G401 (cell line): ENCODE measurements around the gene ATXN7. TPM values are rescaled to one million over a fixed set of nuclear protein-coding genes. Genes with fewer than 3 reads are reported as not detected.

ENCODE experiments used
- DNase-seq: peaks from one replicate; pipeline ENCODE4 v3.0.0-alpha.2; 2015; ENCODE audit warnings: low spot score
- in situ Hi-C: cut with HindIII; loops from 2 replicates; pipeline ENCODE4 v1.10.0; 2016; ENCODE audit warnings: low sequenced_read_pairs, mixed read lengths
- total RNA-seq: library from RNA; depleted of rRNA; stranded (reverse); fragments of >200 nt; shearing (Covaris generic); gene quantifications from 2 replicates; pipeline ENCODE4 v1.2.3, GENCODE V29; 2014

Gene ATXN7
- total RNA-seq, 1 experiment from 2014 or later: 5.8 TPM

- no peak for DNase-seq
- in situ Hi-C loops: no loop called here
Measured at GRCh38 chr3:63895422-63896189, 31.9 kb downstream of the ATXN7 start.

GRCh38 chr3:63896332-63897030 lies 32.8 kb downstream of the ATXN7 start:
- DNase-seq: no peak
- in situ Hi-C loops: no loop called here

DNA sequence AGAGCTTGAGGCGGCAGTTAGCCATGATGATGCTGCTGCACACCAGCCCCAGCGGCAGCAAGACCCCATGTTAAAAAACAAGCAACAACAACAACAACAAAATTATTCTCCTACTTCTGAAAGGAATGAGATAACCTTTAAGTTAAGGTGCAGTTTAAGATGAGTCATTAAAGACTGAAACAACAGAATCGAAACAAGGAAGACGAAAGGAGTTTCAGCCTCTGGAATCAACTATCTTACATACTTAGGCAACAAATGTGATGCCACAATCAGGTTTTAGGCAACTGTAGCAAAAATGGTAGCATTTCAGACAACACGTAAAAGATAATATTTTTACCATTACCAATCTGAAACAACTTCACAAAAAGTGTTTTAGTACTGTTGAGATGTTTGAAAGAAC lies 36.3 kb downstream of the ATXN7 start:
- DNase-seq: no peak
- in situ Hi-C loops: no loop called here

- in situ Hi-C loops: no loop called here
- no peak for DNase-seq
Measured at GRCh38 chr3:63900459-63900858, 36.8 kb downstream of the ATXN7 start.

DNA sequence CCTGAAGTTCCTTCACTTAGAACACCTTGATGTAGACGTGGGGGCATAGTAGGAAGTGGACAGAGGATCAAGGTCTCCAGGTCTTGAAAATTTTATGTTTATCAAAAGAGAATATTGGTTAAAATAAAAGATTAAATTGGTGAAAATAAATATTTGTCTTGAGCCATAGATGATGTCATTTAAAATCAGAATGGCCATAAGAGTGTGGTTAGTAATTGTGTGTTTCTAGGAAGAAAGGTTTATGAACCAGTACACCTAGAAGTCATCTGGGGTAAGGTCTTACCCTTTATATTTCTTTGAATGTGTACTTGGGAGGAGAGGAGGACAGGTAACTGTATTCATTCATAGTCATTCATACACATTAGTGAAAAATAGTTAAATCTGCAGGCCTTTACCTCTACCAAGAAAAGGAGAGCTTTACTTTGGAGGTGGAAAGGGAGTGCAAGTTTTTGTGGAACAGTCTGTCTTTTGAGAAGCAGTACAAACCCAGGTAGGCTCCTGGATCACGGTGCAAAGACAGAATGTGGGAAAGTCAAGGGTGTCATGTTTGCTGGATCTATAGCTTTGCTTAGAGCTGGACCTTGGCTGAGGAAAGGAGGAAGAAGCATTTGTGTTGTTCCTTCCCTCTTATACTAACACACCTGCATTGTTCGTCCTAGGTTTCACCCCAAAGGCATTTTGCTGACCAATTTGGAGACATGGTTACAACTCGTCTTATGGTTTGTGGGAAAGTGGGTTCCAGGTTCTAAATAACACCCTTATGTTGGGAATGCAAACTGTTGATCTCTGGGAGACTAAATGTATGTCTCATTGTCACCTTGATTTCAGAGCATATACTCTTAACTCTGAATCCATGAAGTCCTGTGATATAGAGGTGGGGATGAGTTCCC lies 42.3 kb downstream of the ATXN7 start:
- no peak for DNase-seq
- in situ Hi-C loops: no loop called here

- in situ Hi-C loops: no loop called here
- no peak for DNase-seq
Measured at GRCh38 chr3:63908081-63908736, 44.5 kb downstream of the ATXN7 start.

GRCh38 chr3:63908776-63909175 lies 45.1 kb downstream of the ATXN7 start:
- no peak for DNase-seq
- in situ Hi-C loops: no loop called here

DNA sequence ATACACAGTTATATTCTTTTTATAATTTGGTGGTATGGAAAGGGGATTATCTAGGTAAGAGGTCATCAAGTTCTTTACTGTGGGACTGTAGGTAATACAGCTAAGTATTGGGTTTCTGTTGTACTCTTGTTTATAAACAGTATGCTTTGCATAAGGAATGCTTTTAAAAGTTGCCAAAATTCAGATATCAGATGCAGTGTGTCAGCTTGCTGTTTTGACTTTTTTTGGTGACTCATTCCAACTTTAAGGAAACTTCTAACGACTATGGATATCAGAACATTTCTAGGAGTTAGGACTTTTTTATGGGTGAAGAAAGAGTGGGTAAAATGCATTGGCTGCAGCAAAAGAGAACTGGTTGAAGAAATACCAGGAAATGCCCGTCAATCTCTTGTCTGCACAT lies 45.8 kb downstream of the ATXN7 start:
- in situ Hi-C loops: no loop called here
- DNase-seq: no peak

DNA sequence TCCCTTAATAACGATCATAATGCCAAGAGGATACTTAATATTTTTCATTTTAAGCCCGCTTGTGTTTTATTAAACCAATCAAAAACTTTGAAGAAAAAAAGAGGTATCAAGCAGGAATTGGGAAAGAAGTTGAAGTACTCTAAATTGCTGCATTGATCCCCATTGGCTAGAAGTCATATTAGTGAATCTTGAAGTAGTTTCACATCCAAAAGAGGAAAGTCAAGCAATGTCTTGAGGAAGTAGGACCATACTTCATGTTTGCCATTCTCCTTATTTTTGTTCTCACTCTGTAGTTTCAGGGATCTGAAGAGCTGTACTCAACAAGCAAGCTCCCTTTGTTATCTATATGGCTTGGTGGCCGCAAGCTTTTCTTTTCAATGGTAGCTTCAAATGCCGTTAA lies 46.3 kb downstream of the ATXN7 start:
- no peak for DNase-seq
- in situ Hi-C loops: no loop called here

GRCh38 chr3:63910891-63911290 lies 47.2 kb downstream of the ATXN7 start:
- in situ Hi-C loops: no loop called here
- no peak for DNase-seq

DNA sequence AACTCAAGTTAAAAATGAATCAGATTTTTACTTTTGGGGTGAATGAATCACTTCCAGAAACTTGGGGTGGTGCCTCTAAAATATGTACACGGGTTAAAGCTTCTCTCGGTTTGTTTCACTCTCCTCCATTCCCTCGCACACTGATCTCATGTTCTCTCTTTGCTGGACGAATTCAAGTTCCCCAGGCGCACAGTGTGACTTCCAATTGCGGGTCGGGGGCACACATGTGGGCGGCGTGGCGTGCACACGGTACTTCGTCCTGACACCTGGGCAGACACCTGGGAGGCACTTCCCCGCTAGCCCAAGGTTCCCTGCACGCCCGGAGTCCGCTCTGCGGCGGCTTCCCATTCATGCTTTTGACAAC lies 47.8 kb downstream of the ATXN7 start:
- in situ Hi-C loops: no loop called here

GRCh38 chr3:63911873-63912767 lies 48.5 kb downstream of the ATXN7 start, which contains the start of gene SCAANT1:
Gene SCAANT1 (minus strand): TSS chr3:63912383.
- peak; percentile 74 for DNase-seq
- in situ Hi-C loops: no loop called here

More for the DNA sequence above, 47.8 kb downstream of the ATXN7 start:
- DNase-seq: no peak

DNA sequence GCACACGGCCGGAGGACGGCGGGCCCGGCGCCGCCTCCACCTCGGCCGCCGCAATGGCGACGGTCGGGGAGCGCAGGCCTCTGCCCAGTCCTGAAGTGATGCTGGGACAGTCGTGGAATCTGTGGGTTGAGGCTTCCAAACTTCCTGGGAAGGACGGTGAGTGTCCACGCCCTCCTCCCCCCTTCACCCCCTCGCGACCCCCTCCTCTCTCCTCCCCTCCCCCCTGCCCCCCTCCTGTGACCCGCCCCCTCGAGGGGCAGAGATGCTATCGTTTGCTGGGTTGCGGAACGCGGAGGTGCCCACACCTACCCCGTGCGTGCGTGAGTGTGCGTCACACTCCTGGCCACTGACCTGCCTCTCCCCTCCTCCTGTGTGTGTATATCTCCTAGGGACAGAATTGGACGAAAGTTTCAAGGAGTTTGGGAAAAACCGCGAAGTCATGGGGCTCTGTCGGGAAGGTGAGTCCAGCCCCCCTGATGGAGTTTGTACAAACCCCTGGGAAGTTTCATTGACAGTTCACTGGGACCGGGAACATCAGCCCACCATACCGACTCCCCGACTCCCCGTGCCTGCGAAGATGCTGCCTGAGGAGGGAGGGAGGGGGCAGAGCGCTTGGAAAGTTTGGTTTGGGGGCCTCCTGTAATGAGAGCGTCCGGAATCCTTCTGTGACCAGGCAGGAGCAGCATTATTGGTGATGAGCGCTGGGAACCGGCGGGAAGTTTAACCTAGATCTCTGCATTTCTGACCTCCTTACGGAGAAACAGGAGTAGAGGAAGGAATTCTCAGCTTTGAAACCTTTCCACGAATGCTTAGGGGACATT lies 49.3 kb downstream of the ATXN7 start:
- DNase-seq: peak; percentile 56
- in situ Hi-C loops: no loop called here

DNA sequence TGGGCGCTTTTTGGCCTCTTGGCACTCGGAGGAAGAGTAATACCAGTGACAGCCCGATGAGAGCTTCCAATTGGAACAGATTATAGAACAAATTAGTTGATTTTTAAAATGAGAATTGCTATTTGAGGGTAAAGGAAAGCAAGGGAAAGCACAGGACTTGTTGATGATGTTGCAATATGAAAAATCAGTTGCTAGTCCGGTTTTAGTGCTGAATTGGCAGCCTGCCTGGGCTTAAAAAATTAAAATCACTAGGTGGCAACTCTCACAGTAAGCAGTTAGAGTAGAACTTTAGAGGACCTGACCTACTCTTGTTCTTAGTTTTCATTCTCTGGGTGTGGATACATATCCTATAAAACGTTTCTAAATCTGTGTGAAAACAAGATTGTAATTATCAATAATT lies 50.6 kb downstream of the ATXN7 start:
- no peak for DNase-seq
- in situ Hi-C loops: no loop called here

GRCh38 chr3:63918321-63918720 lies 54.7 kb downstream of the ATXN7 start:
- no peak for DNase-seq
- in situ Hi-C loops: no loop called here

DNA sequence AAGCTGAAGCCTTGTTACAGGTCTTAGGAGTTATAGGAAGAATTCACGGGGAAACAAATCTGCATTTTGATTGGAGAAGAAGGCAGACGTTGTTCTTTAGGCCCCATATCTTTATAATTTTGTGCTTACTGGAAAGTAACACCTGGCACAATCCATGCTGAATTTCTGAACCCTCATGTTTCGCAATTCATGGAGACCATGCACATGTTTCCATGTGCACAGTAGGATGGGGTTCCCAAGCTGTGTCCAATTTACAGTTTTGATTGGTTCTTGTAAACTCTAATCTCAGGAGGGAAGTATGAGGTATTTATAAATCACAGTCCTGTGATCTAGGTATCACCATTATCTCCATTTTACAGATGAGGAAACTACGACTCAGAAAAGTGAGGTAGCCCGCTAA lies 56.3 kb downstream of the ATXN7 start:
- in situ Hi-C loops: no loop called here
- DNase-seq: no peak

DNA sequence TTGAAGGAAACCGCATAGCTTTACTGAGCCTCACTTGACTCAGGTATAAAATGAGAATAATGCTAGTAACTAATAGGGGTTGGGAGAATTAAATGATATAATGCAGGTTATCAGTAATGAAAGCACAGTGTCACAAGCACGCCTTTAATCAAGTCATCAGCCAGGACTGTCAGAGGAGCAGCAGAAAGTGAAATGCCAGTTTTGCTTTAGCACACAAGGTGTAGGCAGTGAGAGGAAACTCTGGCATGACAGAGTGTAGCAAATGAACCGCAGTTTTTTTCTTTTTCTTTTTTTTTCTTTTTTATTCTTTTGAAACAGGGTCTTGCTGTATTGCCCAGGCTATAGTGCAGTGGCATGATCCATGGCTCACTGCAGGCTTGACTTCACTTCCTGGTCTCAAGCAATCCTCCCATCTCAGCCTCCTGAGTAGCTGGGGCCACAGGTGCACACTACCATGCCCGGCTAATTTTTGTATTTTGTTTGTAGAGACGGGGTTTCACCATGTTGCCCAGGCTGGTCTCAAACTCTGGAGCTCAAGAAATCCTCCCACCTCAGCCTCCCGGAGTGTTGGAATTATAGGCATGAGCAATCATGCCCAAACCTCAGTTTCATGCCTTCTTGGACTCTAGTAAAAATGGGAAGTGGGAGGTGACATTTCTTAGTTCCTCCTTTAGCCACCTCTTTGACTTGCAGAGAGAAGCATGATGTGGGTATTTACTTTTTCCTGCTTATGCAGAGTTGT lies 58.2 kb downstream of the ATXN7 start:
- in situ Hi-C loops: no loop called here
- no peak for DNase-seq
